ENCODE measurements around the gene CFAP70. TPM values are rescaled to one million over a fixed set of nuclear protein-coding genes. Genes with fewer than 3 reads are reported as not detected.
"Not testable (repeated sequence)": the region's sequence is repeated elsewhere in the genome, so short reads cannot be mapped to it uniquely, and the experiment has no call there.

The CFAP70 gene
- total RNA-seq, 1 donor from 2014 or later = 1.7 TPM

DNA sequence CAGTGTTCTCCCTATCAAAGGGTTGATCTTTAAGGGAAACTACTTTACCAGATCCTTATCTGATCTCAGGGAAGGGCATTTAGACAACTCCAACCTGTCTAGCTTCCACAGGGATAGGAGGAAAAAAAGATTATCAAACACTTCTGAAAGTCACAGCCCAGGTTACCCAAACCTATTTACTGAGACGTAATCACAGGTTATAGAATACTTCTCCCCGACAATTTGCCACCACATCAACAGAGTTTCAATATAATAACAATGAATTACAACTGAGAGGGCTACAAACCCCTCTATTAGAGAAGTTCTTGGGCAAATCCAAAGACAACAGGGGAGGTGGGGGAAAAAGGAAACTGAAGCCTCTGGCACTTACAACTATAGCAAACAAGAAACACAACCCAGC, 26.3 kb downstream of the CFAP70 start:
- no peak for DNase-seq (ENCODE audit: low spot score)
- TF ChIP-seq, protein P1, sequence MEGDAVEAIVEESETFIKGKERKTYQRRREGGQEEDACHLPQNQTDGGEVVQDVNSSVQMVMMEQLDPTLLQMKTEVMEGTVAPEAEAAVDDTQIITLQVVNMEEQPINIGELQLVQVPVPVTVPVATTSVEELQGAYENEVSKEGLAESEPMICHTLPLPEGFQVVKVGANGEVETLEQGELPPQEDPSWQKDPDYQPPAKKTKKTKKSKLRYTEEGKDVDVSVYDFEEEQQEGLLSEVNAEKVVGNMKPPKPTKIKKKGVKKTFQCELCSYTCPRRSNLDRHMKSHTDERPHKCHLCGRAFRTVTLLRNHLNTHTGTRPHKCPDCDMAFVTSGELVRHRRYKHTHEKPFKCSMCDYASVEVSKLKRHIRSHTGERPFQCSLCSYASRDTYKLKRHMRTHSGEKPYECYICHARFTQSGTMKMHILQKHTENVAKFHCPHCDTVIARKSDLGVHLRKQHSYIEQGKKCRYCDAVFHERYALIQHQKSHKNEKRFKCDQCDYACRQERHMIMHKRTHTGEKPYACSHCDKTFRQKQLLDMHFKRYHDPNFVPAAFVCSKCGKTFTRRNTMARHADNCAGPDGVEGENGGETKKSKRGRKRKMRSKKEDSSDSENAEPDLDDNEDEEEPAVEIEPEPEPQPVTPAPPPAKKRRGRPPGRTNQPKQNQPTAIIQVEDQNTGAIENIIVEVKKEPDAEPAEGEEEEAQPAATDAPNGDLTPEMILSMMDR (IDR thresholded peaks at IDR 0.05; ENCODE audit: unreplicated experiment) = no peak
- Mint-ChIP-seq H3K27ac (ENCODE audit: unreplicated experiment) (no peak overlapping the region), H3K36me3 (ENCODE audit: low read depth, unreplicated experiment) (no peaks in the 10 kb centered on the region), H3K9me3 (ENCODE audit: unreplicated experiment) (no peaks in the 10 kb centered on the region), H3K4me1 (ENCODE audit: unreplicated experiment) (peaks cover 11% of the 10 kb centered on the region), H3K27me3 (ENCODE audit: unreplicated experiment) (no peaks in the 10 kb centered on the region), H3K4me3 (ENCODE audit: unreplicated experiment) (no peak overlapping the region)

DNA sequence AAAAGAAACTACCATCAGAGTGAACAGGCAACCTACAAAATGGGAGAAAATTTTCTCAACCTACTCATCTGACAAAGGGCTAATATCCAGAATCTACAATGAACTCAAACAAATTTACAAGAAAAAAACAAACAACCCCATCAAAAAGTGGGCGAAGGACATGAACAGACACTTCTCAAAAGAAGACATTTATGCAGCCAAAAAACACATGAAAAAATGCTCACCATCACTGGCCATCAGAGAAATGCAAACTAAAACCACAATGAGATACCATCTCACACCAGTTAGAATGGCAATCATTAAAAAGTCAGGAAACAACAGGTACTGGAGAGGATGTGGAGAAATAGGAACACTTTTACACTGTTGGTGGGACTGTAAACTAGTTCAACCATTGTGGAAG, 30.1 kb downstream of the CFAP70 start:
- not testable (repeated sequence) for DNase-seq (ENCODE audit: low spot score); H3K36me3 Mint-ChIP-seq (ENCODE audit: low read depth, unreplicated experiment); H3K4me3 Mint-ChIP-seq (ENCODE audit: unreplicated experiment); H3K9me3 Mint-ChIP-seq (ENCODE audit: unreplicated experiment); H3K27me3 Mint-ChIP-seq (ENCODE audit: unreplicated experiment); H3K27ac Mint-ChIP-seq (ENCODE audit: unreplicated experiment)
- H3K4me1 Mint-ChIP-seq (ENCODE audit: unreplicated experiment) = peaks cover 11% of the 10 kb centered on the region

DNA sequence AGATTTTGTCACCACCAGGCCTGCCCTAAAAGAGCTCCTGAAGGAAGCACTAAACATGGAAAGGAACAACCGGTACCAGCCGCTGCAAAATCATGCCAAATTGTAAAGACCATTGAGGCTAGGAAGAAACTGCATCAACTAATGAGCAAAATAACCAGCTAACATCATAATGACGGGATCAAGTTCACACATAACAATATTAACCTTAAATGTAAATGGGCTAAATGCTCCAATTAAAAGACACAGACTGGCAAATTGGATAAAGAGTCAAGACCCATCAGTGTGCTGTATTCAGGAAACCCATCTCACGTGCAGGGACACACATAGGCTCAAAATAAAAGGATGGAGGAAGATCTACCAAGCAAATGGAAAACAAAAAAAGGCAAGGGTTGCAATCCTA, 33.4 kb downstream of the CFAP70 start:
- not testable (repeated sequence) for H3K27ac Mint-ChIP-seq (ENCODE audit: unreplicated experiment)

DNA sequence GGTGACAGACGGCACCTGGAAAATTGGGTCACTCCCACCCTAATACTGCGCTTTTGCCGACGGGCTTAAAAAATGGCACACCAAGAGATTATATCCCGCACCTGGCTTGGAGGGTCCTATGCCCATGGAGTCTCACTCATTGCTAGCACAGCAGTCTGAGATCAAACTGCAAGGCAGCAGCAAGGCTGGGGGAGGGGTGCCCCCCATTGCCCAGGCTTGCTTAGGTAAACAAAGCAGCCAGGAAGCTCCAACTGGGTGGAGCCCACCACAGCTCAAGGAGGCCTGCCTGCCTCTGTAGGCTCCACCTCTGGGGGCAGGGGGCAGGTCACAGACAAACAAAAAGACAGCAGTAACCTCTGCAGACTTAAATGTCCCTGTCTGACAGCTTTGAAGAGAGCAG, 35.1 kb downstream of the CFAP70 start:
- H3K27ac Mint-ChIP-seq (ENCODE audit: unreplicated experiment); H3K4me3 Mint-ChIP-seq (ENCODE audit: unreplicated experiment); H3K9me3 Mint-ChIP-seq (ENCODE audit: unreplicated experiment); H3K4me1 Mint-ChIP-seq (ENCODE audit: unreplicated experiment); DNase-seq (ENCODE audit: low spot score); H3K27me3 Mint-ChIP-seq (ENCODE audit: unreplicated experiment): not testable (repeated sequence)
- peaks cover 12% of the 10 kb centered on the region for H3K36me3 Mint-ChIP-seq (ENCODE audit: low read depth, unreplicated experiment)

More for the DNA sequence above, 33.4 kb downstream of the CFAP70 start:
- peaks cover 12% of the 10 kb centered on the region for H3K36me3 Mint-ChIP-seq (ENCODE audit: low read depth, unreplicated experiment)
- not testable (repeated sequence) for H3K4me3 Mint-ChIP-seq (ENCODE audit: unreplicated experiment); DNase-seq (ENCODE audit: low spot score); H3K9me3 Mint-ChIP-seq (ENCODE audit: unreplicated experiment); H3K27me3 Mint-ChIP-seq (ENCODE audit: unreplicated experiment); H3K4me1 Mint-ChIP-seq (ENCODE audit: unreplicated experiment)

DNA sequence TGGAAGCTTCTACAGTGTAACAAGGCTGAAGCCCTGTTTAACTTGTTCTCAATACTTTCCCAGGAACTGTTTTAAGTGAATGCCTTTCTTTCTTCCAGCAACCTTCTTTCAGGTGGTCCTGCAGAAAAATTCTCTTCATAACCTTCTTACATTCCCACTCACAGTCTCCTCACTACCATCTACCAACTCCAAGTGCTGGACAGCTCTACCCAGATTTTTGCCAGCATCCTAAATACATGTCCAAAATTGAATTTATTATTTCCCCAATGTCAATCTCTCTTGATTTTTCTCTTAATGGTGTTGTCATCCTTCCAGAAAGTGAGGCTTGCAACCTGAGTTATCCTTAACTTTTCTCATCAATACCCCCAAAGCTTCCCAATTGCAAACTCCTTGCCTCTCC, 48.2 kb downstream of the CFAP70 start:
- DNase-seq (ENCODE audit: low spot score) = no peak
- Mint-ChIP-seq H3K9me3 (ENCODE audit: unreplicated experiment) (no peaks in the 10 kb centered on the region), H3K4me3 (ENCODE audit: unreplicated experiment) (no peak overlapping the region), H3K27me3 (ENCODE audit: unreplicated experiment) (no peaks in the 10 kb centered on the region), H3K27ac (ENCODE audit: unreplicated experiment) (no peak overlapping the region), H3K4me1 (ENCODE audit: unreplicated experiment) (no peaks in the 10 kb centered on the region), H3K36me3 (ENCODE audit: low read depth, unreplicated experiment) (no peaks in the 10 kb centered on the region)
- TF ChIP-seq, protein P1 (IDR thresholded peaks at IDR 0.05; ENCODE audit: unreplicated experiment) = no peak

DNA sequence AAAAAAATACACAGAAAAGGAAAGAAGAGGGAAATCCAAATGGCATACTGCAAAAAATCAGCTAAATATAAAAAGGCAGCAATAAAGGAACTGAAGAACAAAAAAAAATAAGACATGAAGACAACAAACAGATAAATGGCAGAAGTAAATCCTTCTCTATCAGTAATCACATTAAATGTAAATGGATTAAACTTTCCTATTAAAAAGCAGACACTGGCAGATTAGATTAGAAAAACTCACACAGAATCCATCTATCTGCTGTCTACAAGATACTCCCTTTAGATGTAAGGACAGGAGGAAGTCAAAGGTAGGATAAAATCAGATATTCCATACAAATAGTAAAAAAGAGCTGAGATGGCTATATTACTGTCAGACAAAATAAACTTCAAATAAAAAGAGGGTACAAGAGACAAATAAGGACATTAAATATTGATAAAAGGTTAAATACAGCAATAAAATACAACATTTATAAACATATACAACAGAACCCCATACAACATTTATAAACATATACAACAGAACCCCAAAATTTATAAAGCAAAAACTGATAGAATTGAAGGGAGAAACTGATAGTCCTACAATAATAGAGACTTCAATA, 51.4 kb downstream of the CFAP70 start:
- no peak overlapping the region for H3K4me3 Mint-ChIP-seq (ENCODE audit: unreplicated experiment)
- TF ChIP-seq, protein P1 (IDR thresholded peaks at IDR 0.05; ENCODE audit: unreplicated experiment) = no peak
- no peak overlapping the region for H3K27ac Mint-ChIP-seq (ENCODE audit: unreplicated experiment)
- H3K4me1 Mint-ChIP-seq (ENCODE audit: unreplicated experiment) = no peaks in the 10 kb centered on the region
- no peaks in the 10 kb centered on the region for H3K27me3 Mint-ChIP-seq (ENCODE audit: unreplicated experiment)
- no peaks in the 10 kb centered on the region for H3K36me3 Mint-ChIP-seq (ENCODE audit: low read depth, unreplicated experiment)
- no peaks in the 10 kb centered on the region for H3K9me3 Mint-ChIP-seq (ENCODE audit: unreplicated experiment)
- no peak for DNase-seq (ENCODE audit: low spot score)

Data from endothelial cell (in vitro differentiated cells).